ENCODE data around the gene MICAL3.

GRCh38 chr22:17928391-17928790 lies 96.0 kb downstream of the MICAL3 start:
- TF ChIP-seq CTCF (IDR thresholded peaks at IDR 0.05) = no peak
- no peak for TF ChIP-seq EP300 (IDR thresholded peaks at IDR 0.05)
- no peak for TF ChIP-seq POLR2A (IDR thresholded peaks at IDR 0.05)
